D721Med (cell line): ENCODE measurements around the gene CCDC169.
A peak's percentile ranks its signal among the peaks of the same experiment; 100 is the strongest.

Experiments
- DNase-seq: peaks from one replicate; pipeline ENCODE4 v3.0.0; 2011; ENCODE audit warnings: low spot score; ENCODE audit not compliant: insufficient read length
- FAIRE-seq: peaks from 2 replicates; lab custom pipeline; 2011; peaks lifted over from hg19 to GRCh38; lab: Jason Lieb, UNC
- TF ChIP-seq, protein P1 (sequence below): IDR thresholded peaks from 2 replicates; pipeline ENCODE4 v1.5.1; 2012; ENCODE audit warnings: mild to moderate bottlenecking, control low read depth; ENCODE audit not compliant: insufficient read depth; ENCODE audit errors: missing control alignments

The CCDC169 gene

DNA sequence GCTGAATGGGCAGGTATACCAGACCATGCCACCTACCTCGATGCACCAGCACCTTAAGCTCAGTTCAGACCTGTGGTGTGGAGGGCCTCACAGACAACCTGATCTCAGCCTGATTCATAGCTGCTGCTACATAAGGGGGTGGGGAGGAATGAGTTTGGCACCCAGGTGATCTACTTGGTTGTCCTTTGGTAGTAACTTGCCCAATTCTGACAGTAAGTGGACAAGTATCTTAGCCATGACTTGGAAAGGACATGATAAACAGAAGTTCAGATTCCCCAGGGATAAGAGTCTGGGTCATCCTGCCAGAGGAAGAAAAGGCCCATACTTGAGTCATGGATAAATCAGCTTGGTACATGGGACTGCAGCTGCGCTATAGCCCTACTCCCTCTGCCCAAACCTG lies 54.9 kb downstream of the CCDC169 start:
- TF ChIP-seq, protein P1, sequence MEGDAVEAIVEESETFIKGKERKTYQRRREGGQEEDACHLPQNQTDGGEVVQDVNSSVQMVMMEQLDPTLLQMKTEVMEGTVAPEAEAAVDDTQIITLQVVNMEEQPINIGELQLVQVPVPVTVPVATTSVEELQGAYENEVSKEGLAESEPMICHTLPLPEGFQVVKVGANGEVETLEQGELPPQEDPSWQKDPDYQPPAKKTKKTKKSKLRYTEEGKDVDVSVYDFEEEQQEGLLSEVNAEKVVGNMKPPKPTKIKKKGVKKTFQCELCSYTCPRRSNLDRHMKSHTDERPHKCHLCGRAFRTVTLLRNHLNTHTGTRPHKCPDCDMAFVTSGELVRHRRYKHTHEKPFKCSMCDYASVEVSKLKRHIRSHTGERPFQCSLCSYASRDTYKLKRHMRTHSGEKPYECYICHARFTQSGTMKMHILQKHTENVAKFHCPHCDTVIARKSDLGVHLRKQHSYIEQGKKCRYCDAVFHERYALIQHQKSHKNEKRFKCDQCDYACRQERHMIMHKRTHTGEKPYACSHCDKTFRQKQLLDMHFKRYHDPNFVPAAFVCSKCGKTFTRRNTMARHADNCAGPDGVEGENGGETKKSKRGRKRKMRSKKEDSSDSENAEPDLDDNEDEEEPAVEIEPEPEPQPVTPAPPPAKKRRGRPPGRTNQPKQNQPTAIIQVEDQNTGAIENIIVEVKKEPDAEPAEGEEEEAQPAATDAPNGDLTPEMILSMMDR = no peak
- FAIRE-seq (no peak), DNase-seq (no peak)

DNA sequence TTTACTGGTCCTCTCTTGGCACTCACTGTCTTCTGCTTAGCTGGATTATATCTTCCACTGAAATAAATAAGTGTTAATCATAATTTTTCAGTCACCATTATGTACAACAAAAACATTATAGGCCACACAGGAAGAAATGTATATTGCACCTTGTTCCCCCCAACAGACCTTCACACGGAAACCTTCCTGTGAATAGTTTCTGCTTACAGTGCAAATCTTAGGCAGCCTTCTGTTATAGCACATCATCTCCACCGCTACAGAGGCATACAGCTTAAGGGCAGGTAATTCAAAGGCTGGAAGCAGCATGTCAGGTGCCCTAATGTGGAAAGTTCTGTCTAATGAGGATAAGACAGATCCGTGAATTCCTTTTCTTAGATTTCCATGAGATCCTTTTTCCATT lies 66.4 kb downstream of the CCDC169 start:
- no peak for DNase-seq
- TF ChIP-seq, protein P1 = no peak
- no peak for FAIRE-seq

DNA sequence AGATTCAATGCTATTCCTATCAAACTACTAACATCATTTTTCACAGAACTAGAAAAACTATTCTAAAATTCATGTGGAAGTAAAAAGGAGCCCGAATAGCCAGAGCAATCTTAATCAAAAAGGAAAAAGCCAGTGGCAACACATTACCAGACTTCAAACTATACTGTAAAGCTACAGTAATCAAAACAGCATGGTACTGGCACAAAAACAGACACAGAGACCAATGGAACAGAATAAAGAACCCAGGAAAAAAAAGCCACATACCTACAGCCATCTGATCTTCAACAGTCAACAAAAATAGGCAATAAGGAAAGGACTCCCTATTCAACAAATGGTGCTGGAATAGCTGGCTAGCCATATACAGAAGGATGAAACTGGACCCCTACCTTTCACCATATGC lies 72.9 kb downstream of the CCDC169 start:
- no peak for DNase-seq
- FAIRE-seq = no peak
- TF ChIP-seq, protein P1 = no peak

DNA sequence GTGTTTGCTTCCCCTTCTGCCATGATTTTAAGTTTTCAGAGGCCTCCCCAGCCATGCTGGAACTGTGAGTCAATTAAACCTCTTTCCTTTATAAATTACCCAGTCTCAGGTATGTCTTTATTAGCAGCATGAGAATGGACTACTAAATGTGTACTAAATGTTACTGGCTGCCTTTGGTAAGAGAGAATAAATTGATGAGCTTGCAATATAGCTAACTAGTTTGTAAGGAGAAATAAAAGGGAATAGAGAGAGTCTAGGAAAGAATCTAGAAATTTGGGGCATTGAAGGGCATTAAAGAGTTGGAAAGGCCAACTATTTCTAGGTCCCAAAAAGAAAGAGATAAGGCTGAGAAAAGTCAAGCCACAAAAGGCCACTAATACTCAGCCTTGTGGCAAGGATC lies 77.7 kb downstream of the CCDC169 start:
- DNase-seq (no peak), FAIRE-seq (no peak)
- TF ChIP-seq, protein P1 = no peak

DNA sequence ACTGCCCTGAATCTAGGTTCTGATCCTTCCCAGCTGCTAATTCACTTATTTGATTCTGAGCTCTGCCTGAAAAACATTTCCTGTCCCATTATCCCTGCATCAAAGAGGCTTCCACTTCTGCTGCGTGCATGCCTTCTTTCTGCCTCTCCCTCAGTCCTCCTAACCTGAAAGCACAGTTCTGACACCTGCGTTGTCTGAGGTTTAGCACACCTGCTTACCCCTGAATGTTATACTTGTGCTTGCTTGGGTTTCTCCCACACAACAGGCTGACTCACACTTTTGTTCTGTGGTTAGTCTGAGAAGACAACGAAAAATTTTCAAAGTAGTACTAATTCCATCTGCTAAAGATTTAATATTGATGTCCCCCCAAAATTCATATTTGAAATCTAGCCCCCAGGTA lies 80.2 kb downstream of the CCDC169 start:
- no peak for DNase-seq
- TF ChIP-seq, protein P1 = no peak

DNA sequence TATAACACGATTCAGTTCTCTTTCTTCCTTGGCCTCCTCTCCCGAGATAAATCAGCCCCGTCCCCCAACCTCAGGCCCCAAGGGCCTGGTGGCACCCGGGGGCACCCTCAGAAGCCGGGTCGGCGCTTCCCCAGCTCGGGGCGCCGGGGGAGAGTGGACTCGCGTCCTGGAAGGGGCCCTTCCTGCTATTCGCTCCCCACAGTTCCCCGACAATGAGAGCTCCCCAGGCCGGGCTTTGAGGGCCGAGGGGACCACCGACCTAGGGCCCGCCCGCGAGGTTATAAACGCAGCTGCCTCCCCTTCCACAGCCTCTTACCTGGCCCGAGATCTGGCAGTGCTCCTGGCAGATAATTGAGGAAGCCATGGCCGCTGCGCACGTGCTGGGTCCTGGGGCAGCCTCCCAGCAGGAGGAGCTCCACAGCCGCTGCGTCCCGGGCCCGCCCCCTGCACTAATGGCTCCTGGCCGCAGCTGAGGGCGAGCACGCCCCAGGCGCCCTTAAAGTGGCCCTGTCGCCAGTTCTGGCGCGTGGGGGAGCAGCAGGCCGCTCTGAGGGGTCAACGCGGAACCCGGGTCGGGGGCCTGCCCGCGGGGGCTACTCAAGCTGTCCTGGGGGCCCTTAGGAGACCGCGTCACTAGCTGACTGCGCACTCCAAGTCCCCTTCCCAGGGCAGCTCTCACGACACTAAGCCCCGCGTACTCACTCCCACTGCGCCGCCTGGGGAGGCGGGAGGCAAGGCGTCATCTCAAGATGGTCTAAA lies 83.3 kb downstream of the CCDC169 start, which contains the start of gene SOHLH2:
SOHLH2 (minus strand) TSS at position 394 of the 759 bp plus-strand sequence; CDS start at position 364, 30 bp downstream.
- no peak for DNase-seq
- no peak for FAIRE-seq
- TF ChIP-seq, protein P1 = no peak

More for the DNA sequence above, 80.2 kb downstream of the CCDC169 start:
- FAIRE-seq = no peak

DNA sequence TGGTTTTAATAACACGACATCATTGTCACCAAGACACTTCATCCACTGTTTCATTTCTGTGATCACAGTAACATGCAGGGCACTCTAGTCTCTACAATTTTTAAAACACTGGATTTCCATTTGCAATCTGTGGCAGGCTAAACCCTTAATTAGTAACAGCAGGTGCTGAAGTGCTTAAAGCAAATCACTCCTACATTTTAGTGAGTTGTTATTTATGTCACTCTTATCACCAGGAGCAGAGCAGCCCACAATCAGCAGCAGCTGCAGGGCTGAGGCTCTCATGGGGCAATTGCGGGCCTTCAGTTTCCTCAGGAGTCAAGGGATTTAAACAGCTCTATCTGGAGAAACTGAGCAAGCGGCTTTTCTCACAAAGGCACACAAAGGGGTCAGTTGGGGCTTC lies 84.8 kb downstream of the CCDC169 start:
- FAIRE-seq (peak; percentile 92), DNase-seq (peak; percentile 25)
- TF ChIP-seq, protein P1 = no peak
